Stimulated activated CD4-positive, alpha-beta T cell treated with anti-CD3 and anti-CD28 coated beads, Interleukin-4, amount 100 ng/mL, for 1 hour (primary cell): ENCODE data around the gene RALGPS2.
"Not testable (repeated sequence)": the region's sequence is repeated elsewhere in the genome, so short reads cannot be mapped to it uniquely, and the experiment has no call there.

Experiments
- DNase-seq: peaks from one replicate; pipeline ENCODE4 v3.0.0-alpha.2; 2020

The RALGPS2 gene

GRCh38 chr1:178947677-178947981 is 222.6 kb downstream of the RALGPS2 start:
- no peak for DNase-seq

- no peak for DNase-seq
These were observed 223.6 kb downstream of the RALGPS2 start for GRCh38 chr1:178948676-178949075.

- DNase-seq = not testable (repeated sequence)
These were observed 224.8 kb downstream of the RALGPS2 start for GRCh38 chr1:178949866-178950265.

- no peak for DNase-seq
These were observed 226.6 kb downstream of the RALGPS2 start for GRCh38 chr1:178951600-178951999.

GRCh38 chr1:178953034-178953433 is 228.0 kb downstream of the RALGPS2 start:
- DNase-seq = no peak

GRCh38 chr1:178953538-178954324 is 228.7 kb downstream of the RALGPS2 start:
- no peak for DNase-seq

GRCh38 chr1:178954325-178954690 is 229.3 kb downstream of the RALGPS2 start:
- DNase-seq = no peak

GRCh38 chr1:178954937-178955336 is 229.9 kb downstream of the RALGPS2 start:
- no peak for DNase-seq

- no peak for DNase-seq
These were observed 230.4 kb downstream of the RALGPS2 start for GRCh38 chr1:178955391-178955954.

GRCh38 chr1:178958491-178958890 is 233.4 kb downstream of the RALGPS2 start:
- no peak for DNase-seq

GRCh38 chr1:178959543-178960460 is 234.8 kb downstream of the RALGPS2 start:
- DNase-seq = no peak

GRCh38 chr1:178960482-178961240 is 235.6 kb downstream of the RALGPS2 start:
- no peak for DNase-seq

- DNase-seq = no peak
These were observed 236.3 kb downstream of the RALGPS2 start for GRCh38 chr1:178961331-178961730.

- no peak for DNase-seq
These were observed 236.8 kb downstream of the RALGPS2 start for GRCh38 chr1:178961868-178962267.

- DNase-seq = no peak
These were observed 238.0 kb downstream of the RALGPS2 start for GRCh38 chr1:178962853-178963711.

GRCh38 chr1:178964469-178965330 is 239.7 kb downstream of the RALGPS2 start:
- no peak for DNase-seq

GRCh38 chr1:178966312-178966711 is 241.3 kb downstream of the RALGPS2 start:
- no peak for DNase-seq

- no peak for DNase-seq
These were observed 244.4 kb downstream of the RALGPS2 start for GRCh38 chr1:178969226-178969987.

- DNase-seq = no peak
These were observed 245.1 kb downstream of the RALGPS2 start for GRCh38 chr1:178970184-178970583.
